Stomach (tissue), 9 donors: ENCODE data around the gene RALBP1. TPM values are rescaled to one million over a fixed set of nuclear protein-coding genes. Genes with fewer than 3 reads are reported as not detected.
"Not testable (repeated sequence)": the region's sequence is repeated elsewhere in the genome, so short reads cannot be mapped to it uniquely, and the experiment has no call there.

Experiments used
- DNase-seq, 2 donors: peaks; one replicate each; pipeline versions ENCODE4 v3.0.0 to v3.0.0-alpha.2; 2013 to 2019
- H3K27ac ChIP-seq, 5 donors: fragments of 200-600 bp in 4 of 5; sonication (generic) in 4 of 5; one replicate each; pipeline ENCODE4 v1.5.1; 2013 to 2019; ENCODE audit warnings: mild to moderate bottlenecking in 1 of 5, moderate library complexity in 1 of 5
- H3K27me3 ChIP-seq, 3 donors: fragments of 200-600 bp; sonication (generic); one replicate each; pipeline ENCODE4 v1.5.1; 2017 to 2019; ENCODE audit warnings: mixed run types in 1 of 3
- H3K36me3 ChIP-seq, 4 donors: fragments of 200-600 bp; sonication (generic); 1 replicate in 3 of 4; 2 replicates in 1 of 4; pipeline ENCODE4 v1.5.1; 2016 to 2019
- H3K4me1 ChIP-seq, 4 donors: fragments of 200-600 bp; sonication (generic); one replicate each; pipeline ENCODE4 v1.5.1; 2016 to 2019
- H3K4me3 ChIP-seq, 4 donors: fragments of 200-600 bp; sonication (generic) in 3 of 4; one replicate each; pipeline ENCODE4 v1.5.1; 2016 to 2019; ENCODE audit warnings: mild to moderate bottlenecking in 1 of 4
- H3K9me3 ChIP-seq, 4 donors: fragments of 200-600 bp; sonication (generic); one replicate each; pipeline ENCODE4 v1.5.1; 2016 to 2019
- CTCF ChIP-seq, 7 experiments: fragments of 450-650 bp in 4 of 7; fragments of 200-600 bp in 3 of 7; sonication (generic) in 3 of 7; IDR thresholded peaks; one replicate each; pipeline ENCODE4 v1.5.1; 2016 to 2019; ENCODE audit warnings: antibody characterized with exemption in 7 of 7, control low read depth in 2 of 7, mild to moderate bottlenecking in 1 of 7
- EP300 ChIP-seq: sonication (generic); formaldehyde crosslinking; IDR thresholded peaks from one replicate; pipeline ENCODE4 v1.6.1; 2017; ENCODE audit warnings: antibody characterized with exemption
- POLR2A ChIP-seq, 4 donors: fragments of 450-650 bp; IDR thresholded peaks; one replicate each; pipeline ENCODE4 v1.6.1; 2016; ENCODE audit warnings: antibody characterized with exemption in 4 of 4, control low read depth in 2 of 4, mild to moderate bottlenecking in 1 of 4, moderate library complexity in 1 of 4
- POLR2AphosphoS5 ChIP-seq, 3 donors: sonication (generic); formaldehyde crosslinking; IDR thresholded peaks; one replicate each; pipeline ENCODE4 v1.6.1; 2016; ENCODE audit warnings: antibody characterized with exemption in 3 of 3
- WGBS, 5 donors: extraction: QIAGEN DNeasy Blood & Tissue Kit in 3 of 5; methylation state at CpG; one replicate each; pipeline versions ENCODE4 v1.1.5 to v1.1.7; 2013 to 2018; 5-methylcytosine and 5-hydroxymethylcytosine counted together
- intact Hi-C: fragments of 100-400 bp; cut with DNase I; formaldehyde crosslinking; loops from one replicate; pipeline ENCODE4 v1.15.1; 2023; ENCODE audit warnings: low total_unique reads
- polyA plus RNA-seq, 3 donors: library from polyadenylated mRNA; stranded (reverse); fragments of 200-250 nt; gene quantifications; one replicate each; pipeline ENCODE4 v1.2.3, GENCODE V29; 2013
- total RNA-seq, 5 donors: library from RNA; depleted of rRNA; stranded (reverse); fragments of >200 nt; gene quantifications; one replicate each; pipeline versions ENCODE4 v1.1.0 to v1.2.3, GENCODE V29; 2014 to 2016
- donor health status: healthy with polysubstance abuse.
- donor health status: Bipolar disorder and iron deficiency.
- donor health status: healthy.

RALBP1 gene
- total and polyA plus RNA-seq, 8 donors, result 15.2 to 182 (median 43.6) TPM

GRCh38 chr18:9446839-9447238 lies 28.5 kb upstream of the RALBP1 start:
- 81 to 83% (median 81%) methylated on average over 5 of the region's 5 CpGs for WGBS, 5 donors
- no peak for DNase-seq
- intact Hi-C loops, result no loop called here
- TF ChIP-seq EP300, result no peak
- no peak for TF ChIP-seq CTCF (IDR thresholded peaks at IDR 0.05)
- no peak for TF ChIP-seq POLR2A (IDR thresholded peaks at IDR 0.05)
- no peak for TF ChIP-seq POLR2AphosphoS5 (IDR thresholded peaks at IDR 0.05)
- H3K27me3 ChIP-seq, result no peaks in the 10 kb centered on the region
- no peaks in the 10 kb centered on the region for H3K36me3 ChIP-seq
- no peak overlapping the region for H3K4me3 ChIP-seq
- no peaks in the 10 kb centered on the region for H3K4me1 ChIP-seq
- no peak overlapping the region for H3K27ac ChIP-seq
- peaks cover 0 to 18% (median 13%) of the 10 kb centered on the region in 4 donors for H3K9me3 ChIP-seq

DNA sequence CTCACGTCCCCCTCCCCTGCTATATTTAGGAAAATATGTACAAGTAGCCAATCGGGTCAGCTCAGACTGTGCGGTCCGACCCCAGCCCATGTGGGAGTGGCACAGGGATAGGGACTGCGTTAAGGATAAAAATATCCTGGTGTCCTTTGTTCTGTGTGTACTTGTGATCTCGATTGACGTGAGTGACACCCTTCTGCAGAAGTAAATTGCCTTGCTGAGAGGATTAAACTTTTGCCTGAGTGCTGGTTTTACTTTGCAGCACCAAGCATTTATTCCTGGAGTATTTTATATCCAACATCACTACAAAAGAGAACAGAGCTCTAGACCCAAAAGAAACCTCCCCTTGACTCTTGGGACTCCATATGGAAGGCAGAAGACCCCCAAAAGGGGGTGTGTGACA lies 28.0 kb upstream of the RALBP1 start:
- Histone ChIP-seq H3K4me1 (no peaks in the 10 kb centered on the region), H3K9me3 (peaks cover 0 to 18% (median 13%) of the 10 kb centered on the region in 4 donors), H3K36me3 (no peaks in the 10 kb centered on the region), H3K4me3 (no peak overlapping the region), H3K27ac (no peak overlapping the region), H3K27me3 (no peaks in the 10 kb centered on the region)
- intact Hi-C loops, result no loop called here
- no peak for DNase-seq
- no peak for TF ChIP-seq EP300
- no peak for TF ChIP-seq POLR2AphosphoS5 (IDR thresholded peaks at IDR 0.05)
- no peak for TF ChIP-seq CTCF (IDR thresholded peaks at IDR 0.05)
- TF ChIP-seq POLR2A (IDR thresholded peaks at IDR 0.05), result no peak
- 88 to 95% (median 92%) methylated on average over 7 of the region's 7 CpGs for WGBS, 5 donors

- TF ChIP-seq POLR2AphosphoS5 (IDR thresholded peaks at IDR 0.05), result no peak
- no peak for TF ChIP-seq POLR2A (IDR thresholded peaks at IDR 0.05)
- TF ChIP-seq CTCF (IDR thresholded peaks at IDR 0.05), result no peak
- no peak for TF ChIP-seq EP300
- H3K36me3 ChIP-seq, result no peaks in the 10 kb centered on the region
- no peaks in the 10 kb centered on the region for H3K4me1 ChIP-seq
- H3K27ac ChIP-seq, result no peak overlapping the region
- DNase-seq, result no peak
- peaks cover 0 to 18% (median 13%) of the 10 kb centered on the region in 4 donors for H3K9me3 ChIP-seq
- intact Hi-C loops, result no loop called here
- H3K27me3 ChIP-seq, result no peaks in the 10 kb centered on the region
- no peak overlapping the region for H3K4me3 ChIP-seq
- 66 to 72% (median 67%) methylated on average over 12 of the region's 12 CpGs for WGBS, 5 donors
Measured at GRCh38 chr18:9449600-9450414, 25.5 kb upstream of the RALBP1 start.

GRCh38 chr18:9450920-9451319 lies 24.4 kb upstream of the RALBP1 start:
- 89 to 95% (median 91%) methylated on average over 7 of the region's 7 CpGs for WGBS, 5 donors
- DNase-seq, H3K4me1 ChIP-seq, H3K27me3 ChIP-seq, H3K4me3 ChIP-seq, intact Hi-C loops, H3K36me3 ChIP-seq, H3K27ac ChIP-seq: not testable (repeated sequence)
- peaks cover 0 to 29% (median 22%) of the 10 kb centered on the region in 4 donors for H3K9me3 ChIP-seq

GRCh38 chr18:9453283-9453682 lies 22.0 kb upstream of the RALBP1 start:
- peaks cover 0 to 23% (median 19%) of the 10 kb centered on the region in 4 donors for H3K9me3 ChIP-seq
- no peaks in the 10 kb centered on the region for H3K4me1 ChIP-seq
- 79 to 88% (median 85%) methylated on average over 2 of the region's 2 CpGs for WGBS, 5 donors
- intact Hi-C loops, result no loop called here
- no peaks in the 10 kb centered on the region for H3K27me3 ChIP-seq
- DNase-seq, result no peak
- no peak for TF ChIP-seq EP300
- TF ChIP-seq POLR2AphosphoS5 (IDR thresholded peaks at IDR 0.05), result no peak
- no peak for TF ChIP-seq CTCF (IDR thresholded peaks at IDR 0.05)
- TF ChIP-seq POLR2A (IDR thresholded peaks at IDR 0.05), result no peak
- H3K36me3 ChIP-seq, result no peaks in the 10 kb centered on the region
- no peak overlapping the region for H3K4me3 ChIP-seq
- no peak overlapping the region for H3K27ac ChIP-seq
